NCI-H187 (cell line): ENCODE results near the gene C16orf86.
A peak's percentile ranks its signal among the peaks of the same experiment; 100 is the strongest.

Experiments
- DNase-seq, 2 experiments: peaks; one replicate each; lab custom pipeline; 2025; lab: John Stamatoyannopoulos, UW

C16orf86 gene

GRCh38 chr16:67666559-67667452 lies at the start of gene C16orf86, which contains the start of gene ENKD1:
TSS of gene C16orf86 (plus strand) at chr16:67666814. CDS start at chr16:67666971, 157 bp downstream.
TSS of gene ENKD1 (minus strand) at chr16:67666750. CDS start at chr16:67666442, 308 bp downstream.
- DNase-seq: peak; percentile 24 to 53

GRCh38 chr16:67628216-67628615 lies 38.4 kb upstream of the C16orf86 start:
- no peak for DNase-seq

GRCh38 chr16:67632415-67633172 lies 34.0 kb upstream of the C16orf86 start:
- no peak for DNase-seq

GRCh38 chr16:67636713-67637112 lies 29.9 kb upstream of the C16orf86 start:
- no peak for DNase-seq

- DNase-seq: no peak
Measured at GRCh38 chr16:67637625-67638024, 29.0 kb upstream of the C16orf86 start.

GRCh38 chr16:67641779-67642708 lies 24.6 kb upstream of the C16orf86 start:
- no peak for DNase-seq

GRCh38 chr16:67644038-67644437 lies 22.6 kb upstream of the C16orf86 start:
- no peak for DNase-seq

- no peak for DNase-seq
Measured at GRCh38 chr16:67645397-67646121, 21.1 kb upstream of the C16orf86 start.

GRCh38 chr16:67647111-67647651 lies 19.4 kb upstream of the C16orf86 start:
- DNase-seq: no peak

- no peak for DNase-seq
Measured at GRCh38 chr16:67647681-67648080, 18.9 kb upstream of the C16orf86 start.

GRCh38 chr16:67648088-67648763 lies 18.4 kb upstream of the C16orf86 start:
- DNase-seq: no peak

GRCh38 chr16:67648764-67649407 lies 17.7 kb upstream of the C16orf86 start:
- DNase-seq: no peak

- DNase-seq: no peak
Measured at GRCh38 chr16:67649494-67649931, 17.1 kb upstream of the C16orf86 start.

- no peak for DNase-seq
Measured at GRCh38 chr16:67650023-67650422, 16.6 kb upstream of the C16orf86 start.

- no peak for DNase-seq
Measured at GRCh38 chr16:67651039-67651438, 15.6 kb upstream of the C16orf86 start.

- no peak for DNase-seq
Measured at GRCh38 chr16:67651847-67652246, 14.8 kb upstream of the C16orf86 start.

GRCh38 chr16:67652578-67653127 lies 14.0 kb upstream of the C16orf86 start:
- DNase-seq: peak in 1 of 2 experiments; percentile 1

GRCh38 chr16:67653128-67653788 lies 13.4 kb upstream of the C16orf86 start:
- DNase-seq: no peak
